Skeletal muscle tissue (tissue), 4 donors: ENCODE measurements around the gene C6orf89. TPM values are rescaled to one million over a fixed set of nuclear protein-coding genes. Genes with fewer than 3 reads are reported as not detected.

Experiments
- H3K27ac ChIP-seq: one replicate; pipeline ENCODE4 v1.7.0; 2013; ENCODE audit warnings: mild to moderate bottlenecking, low read depth, low read length, inconsistent platforms
- H3K27me3 ChIP-seq, 3 donors: one replicate each; pipeline ENCODE4 v1.7.0; 2013; ENCODE audit warnings: low read length in 3 of 3; ENCODE audit not compliant: control insufficient read depth in 3 of 3, insufficient read depth in 3 of 3
- H3K36me3 ChIP-seq, 3 donors: one replicate each; pipeline ENCODE4 v1.7.0; 2013; ENCODE audit warnings: low read length in 3 of 3; ENCODE audit not compliant: control insufficient read depth in 3 of 3, insufficient read depth in 3 of 3
- H3K4me1 ChIP-seq, 3 donors: one replicate each; pipeline ENCODE4 v1.7.0; 2013; ENCODE audit warnings: low read length in 3 of 3, mild to moderate bottlenecking in 3 of 3; ENCODE audit not compliant: control insufficient read depth in 3 of 3, insufficient read depth in 3 of 3
- H3K4me3 ChIP-seq, 3 donors: one replicate each; pipeline ENCODE4 v1.7.0; 2013; ENCODE audit warnings: low read length in 3 of 3
- H3K9ac ChIP-seq, 3 donors: one replicate each; pipeline ENCODE4 v1.7.0; 2013; ENCODE audit warnings: low read length in 3 of 3, mild to moderate bottlenecking in 3 of 3, moderate library complexity in 2 of 3, low read depth in 1 of 3
- H3K9me3 ChIP-seq, 3 donors: one replicate each; pipeline ENCODE4 v1.7.0; 2013; ENCODE audit warnings: low read length in 3 of 3; ENCODE audit not compliant: control insufficient read depth in 3 of 3
- total RNA-seq: library from RNA; depleted of rRNA; stranded (reverse); fragments of >200 nt; gene quantifications from one replicate; pipeline ENCODE4 v1.2.3, GENCODE V29; 2014
- donor health status: Osteomylitis.

The C6orf89 gene
- total RNA-seq, 1 donor from 2014 or later, result 22.4 TPM

DNA sequence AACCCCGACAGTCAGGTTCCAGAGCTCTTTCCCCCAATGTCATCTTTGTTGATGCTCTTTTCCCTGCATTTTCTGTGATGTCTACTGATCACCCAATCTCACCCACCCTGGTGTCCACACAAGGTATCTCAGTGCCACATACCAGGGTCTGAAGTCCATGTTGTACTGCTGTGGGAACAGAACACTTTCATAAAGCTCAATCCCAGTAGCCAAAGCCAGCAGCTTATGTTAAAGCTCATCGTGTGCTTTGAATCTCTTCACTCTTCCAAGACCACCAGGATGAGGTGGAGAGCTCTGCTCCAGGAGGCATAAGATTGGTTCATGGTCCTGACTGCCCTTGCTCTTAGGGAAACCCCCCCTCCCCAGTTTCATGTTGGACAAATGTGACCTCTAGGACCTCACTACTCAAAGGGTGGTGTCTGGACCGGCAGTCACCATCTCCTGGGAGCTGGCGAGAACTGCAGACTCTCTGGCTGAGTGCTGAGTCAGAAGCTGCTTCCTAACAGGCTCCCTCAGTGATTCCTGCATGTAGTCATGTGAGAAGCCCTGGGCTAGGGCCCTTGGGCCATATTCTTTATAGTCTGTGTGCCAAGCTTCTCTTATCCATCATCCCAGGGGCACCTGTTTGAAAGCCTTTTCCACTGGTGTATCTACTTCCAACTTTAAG, 33.1 kb upstream of the C6orf89 start:
- H3K9me3 ChIP-seq, result no peaks in the 10 kb centered on the region
- peaks cover 3 to 6% (median 3%) of the 10 kb centered on the region in 3 donors for H3K36me3 ChIP-seq
- H3K27me3 ChIP-seq, result no peaks in the 10 kb centered on the region
- peak overlapping the region in 1 of 3 donors; percentile 17 for H3K4me3 ChIP-seq
- H3K27ac ChIP-seq, result peak overlapping the region; percentile 61
- no peak overlapping the region for H3K9ac ChIP-seq
- peaks cover 25 to 35% (median 27%) of the 10 kb centered on the region in 3 donors for H3K4me1 ChIP-seq

DNA sequence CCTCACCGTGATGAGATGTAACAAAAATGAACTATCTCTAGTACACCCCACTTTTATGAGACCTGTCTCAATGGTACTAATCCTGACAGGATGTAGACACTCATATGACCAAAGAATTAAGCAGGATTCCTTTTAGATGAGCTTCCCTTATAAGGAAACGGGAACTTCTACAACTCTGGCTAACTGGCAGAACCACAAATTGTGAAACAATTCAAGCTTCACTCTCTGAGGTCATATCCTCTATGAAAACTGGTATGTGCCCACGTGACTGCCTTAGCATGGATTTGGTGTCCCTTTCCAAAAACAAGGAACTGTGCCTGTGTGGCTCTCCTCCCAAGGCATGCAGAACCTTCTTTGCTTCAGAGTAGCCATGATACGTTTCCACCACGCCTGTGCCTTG, 32.4 kb upstream of the C6orf89 start:
- peaks cover 3 to 6% (median 3%) of the 10 kb centered on the region in 3 donors for H3K36me3 ChIP-seq
- H3K4me1 ChIP-seq, result peaks cover 25 to 35% (median 27%) of the 10 kb centered on the region in 3 donors
- H3K9me3 ChIP-seq, result no peaks in the 10 kb centered on the region
- H3K27ac ChIP-seq, result peak overlapping the region; percentile 61
- no peak overlapping the region for H3K4me3 ChIP-seq
- H3K9ac ChIP-seq, result no peak overlapping the region
- no peaks in the 10 kb centered on the region for H3K27me3 ChIP-seq

DNA sequence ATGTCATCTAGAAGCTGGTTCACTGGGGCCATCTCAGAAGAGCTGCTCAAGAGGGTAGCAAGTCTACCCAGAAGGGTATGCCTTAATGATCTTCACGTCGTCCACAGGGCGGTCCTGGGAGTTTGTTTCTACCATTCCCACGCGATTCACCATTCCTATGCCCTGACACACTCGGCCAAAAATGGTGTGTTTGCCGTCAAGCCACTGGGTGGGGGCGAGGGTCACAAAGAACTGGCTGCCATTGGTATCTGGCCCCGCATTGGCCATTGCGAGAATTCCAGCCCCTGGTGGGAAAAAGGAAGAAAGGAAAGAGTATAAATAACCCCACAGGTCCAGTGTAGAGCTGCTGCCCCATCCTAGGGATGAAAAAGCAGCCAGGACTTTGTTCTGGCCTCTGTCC, 30.0 kb upstream of the C6orf89 start:
- peaks cover 3 to 6% (median 3%) of the 10 kb centered on the region in 3 donors for H3K36me3 ChIP-seq
- H3K27ac ChIP-seq, result no peak overlapping the region
- no peak overlapping the region for H3K9ac ChIP-seq
- no peaks in the 10 kb centered on the region for H3K27me3 ChIP-seq
- H3K9me3 ChIP-seq, result no peaks in the 10 kb centered on the region
- peaks cover 25 to 35% (median 27%) of the 10 kb centered on the region in 3 donors for H3K4me1 ChIP-seq
- no peak overlapping the region for H3K4me3 ChIP-seq

DNA sequence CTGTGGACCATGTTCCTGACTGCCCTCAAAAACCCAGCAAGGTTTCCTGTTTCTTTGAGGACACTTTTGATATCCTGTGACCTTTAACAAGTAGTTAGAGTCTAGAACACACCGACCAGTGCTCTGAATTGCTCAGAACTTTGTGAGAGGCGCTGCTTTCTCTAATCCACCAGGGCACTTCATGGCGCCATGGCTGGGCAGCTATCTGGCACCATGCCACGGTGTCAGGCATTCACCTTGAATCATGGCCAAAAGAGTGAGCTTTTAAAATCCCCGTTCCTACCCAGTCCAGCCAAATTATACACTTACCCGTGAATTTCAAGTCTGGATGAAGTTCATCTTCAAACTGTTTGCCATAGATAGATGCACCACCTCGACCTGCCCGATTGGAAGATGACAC, 29.5 kb upstream of the C6orf89 start:
- Histone ChIP-seq H3K27me3 (no peaks in the 10 kb centered on the region), H3K9me3 (no peaks in the 10 kb centered on the region), H3K4me1 (peaks cover 25 to 32% (median 26%) of the 10 kb centered on the region in 3 donors), H3K27ac (no peak overlapping the region), H3K4me3 (no peak overlapping the region), H3K9ac (no peak overlapping the region), H3K36me3 (peaks cover 3 to 6% (median 3%) of the 10 kb centered on the region in 3 donors)

DNA sequence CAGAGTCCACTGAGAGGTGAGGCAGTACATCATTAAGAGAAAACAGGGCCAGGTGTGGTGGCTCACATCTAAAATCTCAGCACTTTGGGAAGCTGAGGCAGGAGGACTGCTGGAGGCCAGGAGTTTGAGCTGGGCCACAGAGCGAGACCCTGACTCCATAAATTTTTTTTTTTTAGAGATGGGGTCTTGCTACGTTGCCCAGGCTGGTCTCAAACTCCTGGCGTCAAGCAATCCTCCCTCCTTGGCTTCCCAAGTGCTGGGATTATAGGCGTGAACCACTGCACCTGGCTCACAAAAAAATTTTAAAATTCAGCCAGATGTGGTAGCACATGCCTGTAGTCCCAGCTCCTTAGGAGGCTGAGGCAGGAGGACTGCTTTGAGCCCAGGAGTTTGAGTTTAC, 28.4 kb upstream of the C6orf89 start:
- Histone ChIP-seq H3K4me1 (peaks cover 17 to 26% (median 20%) of the 10 kb centered on the region in 3 donors), H3K9ac (no peak overlapping the region), H3K27ac (no peak overlapping the region), H3K9me3 (no peaks in the 10 kb centered on the region), H3K4me3 (no peak overlapping the region), H3K27me3 (no peaks in the 10 kb centered on the region), H3K36me3 (peaks cover 3 to 6% (median 4%) of the 10 kb centered on the region in 3 donors)

DNA sequence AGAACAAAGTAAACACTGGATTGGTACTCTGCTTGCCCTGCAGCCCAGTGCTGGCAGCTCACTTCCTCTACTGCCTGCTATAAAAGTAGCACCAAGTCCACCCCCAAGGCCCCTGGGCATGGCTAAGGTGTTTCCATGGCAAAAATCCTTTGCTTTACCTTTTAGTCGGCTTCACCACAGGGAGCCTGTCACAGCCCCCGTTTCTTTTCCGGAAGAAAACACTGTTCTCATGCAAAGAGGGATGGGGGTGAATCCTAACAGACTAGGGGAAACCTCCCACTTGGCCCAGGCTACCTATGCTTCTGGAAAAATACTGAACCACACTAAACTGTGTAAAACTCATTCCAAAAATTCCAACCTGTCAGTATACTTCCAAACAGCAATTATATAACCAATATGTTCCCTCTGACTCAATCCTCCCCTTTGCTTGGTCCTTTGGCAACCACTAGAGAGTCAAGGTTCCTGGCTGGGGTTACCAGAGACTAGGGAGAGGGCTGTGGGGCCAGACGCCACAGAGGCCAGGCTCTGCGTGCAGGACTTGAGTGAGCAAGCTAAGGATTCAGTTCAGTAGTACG, 27.3 kb upstream of the C6orf89 start:
- Histone ChIP-seq H3K27ac (no peak overlapping the region), H3K4me1 (peaks cover 8 to 14% (median 9%) of the 10 kb centered on the region in 3 donors)

DNA sequence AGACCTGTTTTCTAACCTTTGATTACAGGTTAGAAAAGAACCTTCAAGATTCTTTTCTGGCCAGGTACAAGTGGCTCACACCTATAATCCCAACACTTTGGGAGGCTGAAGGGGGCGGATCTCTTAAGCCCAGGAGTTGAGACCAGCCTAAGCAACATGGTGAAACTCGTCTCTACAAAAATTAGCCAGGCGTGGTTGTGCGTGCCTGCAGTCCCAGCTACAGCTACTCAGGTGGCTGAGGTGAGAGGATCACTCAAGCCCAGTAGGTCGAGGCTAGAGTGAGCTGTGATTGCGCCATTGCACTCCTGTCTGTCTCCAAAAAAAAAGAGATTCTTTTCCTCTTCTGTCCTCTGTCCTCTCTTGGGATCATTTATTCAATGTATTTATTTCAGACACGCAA, 25.6 kb upstream of the C6orf89 start:
- Histone ChIP-seq H3K27me3 (no peaks in the 10 kb centered on the region), H3K27ac (no peak overlapping the region), H3K4me3 (no peak overlapping the region), H3K36me3 (peaks cover 5 to 12% (median 8%) of the 10 kb centered on the region in 3 donors), H3K9ac (no peak overlapping the region), H3K9me3 (no peaks in the 10 kb centered on the region), H3K4me1 (peaks cover 0 to 7% (median 3%) of the 10 kb centered on the region in 3 donors)

More for the DNA sequence above, 27.3 kb upstream of the C6orf89 start:
- H3K9ac ChIP-seq, result no peak overlapping the region
- H3K4me3 ChIP-seq, result no peak overlapping the region
- H3K27me3 ChIP-seq, result no peaks in the 10 kb centered on the region
- no peaks in the 10 kb centered on the region for H3K9me3 ChIP-seq
- peaks cover 5 to 12% (median 6%) of the 10 kb centered on the region in 3 donors for H3K36me3 ChIP-seq

DNA sequence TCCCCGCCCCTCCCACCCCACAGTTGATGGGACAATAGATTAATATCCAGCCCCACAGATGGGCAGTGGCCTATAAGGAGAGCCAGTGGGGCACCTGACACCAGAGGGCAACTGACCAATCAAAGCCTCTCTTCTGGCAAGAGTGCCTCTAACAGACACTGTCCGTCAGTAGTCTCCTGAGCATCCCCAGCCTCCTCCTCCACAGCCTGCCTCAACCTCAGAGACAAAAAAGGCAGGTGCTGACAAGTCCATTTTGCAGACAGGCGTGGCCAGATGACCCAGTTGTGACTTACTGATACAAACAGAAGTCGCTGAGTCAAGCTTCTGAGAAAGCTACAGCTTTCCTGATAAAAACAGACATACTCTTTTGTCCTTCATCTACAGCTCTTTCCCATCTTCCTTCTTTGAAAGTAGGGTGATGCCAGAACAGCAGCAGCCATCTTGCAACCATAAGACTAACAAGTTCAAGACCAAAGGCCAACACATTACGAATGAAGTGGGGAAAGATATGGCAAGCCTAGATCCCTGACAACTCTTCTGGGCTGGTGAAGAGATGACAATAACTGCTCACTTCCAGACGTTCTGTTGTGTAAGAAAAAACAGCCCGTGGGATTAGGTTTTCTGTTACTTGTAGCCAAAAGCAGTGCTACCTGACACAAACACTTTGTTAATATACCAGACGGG, 23.4 kb upstream of the C6orf89 start:
- no peak overlapping the region for H3K9ac ChIP-seq
- no peak overlapping the region for H3K27ac ChIP-seq
- peaks cover 0 to 3% (median 0%) of the 10 kb centered on the region in 3 donors for H3K4me1 ChIP-seq

DNA sequence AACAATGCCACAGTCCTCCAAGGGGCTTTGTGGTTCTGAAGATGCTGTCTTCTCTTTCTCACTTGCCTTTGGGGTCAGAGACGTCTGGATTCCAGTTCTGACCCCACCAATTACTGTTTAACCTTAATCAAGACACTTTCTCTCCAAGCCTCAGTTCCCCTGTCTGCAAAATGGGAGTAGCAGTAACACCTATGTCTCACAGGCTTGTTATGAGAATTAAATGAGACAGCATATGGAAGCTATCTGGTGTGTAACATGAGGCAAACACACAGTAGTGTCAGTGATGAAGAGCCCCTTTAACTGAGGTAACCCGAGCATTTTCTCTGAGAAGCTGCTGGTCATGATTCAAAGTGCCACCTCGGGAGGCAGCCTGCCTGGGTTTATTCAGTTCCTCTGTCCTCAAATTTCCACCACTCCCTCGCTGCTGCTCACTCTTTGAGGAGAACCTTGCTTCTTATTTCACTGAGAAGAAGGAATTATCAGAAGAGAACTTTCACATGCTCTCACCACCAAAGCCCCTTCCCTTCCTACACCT, 22.8 kb upstream of the C6orf89 start:
- Histone ChIP-seq H3K9me3 (no peaks in the 10 kb centered on the region), H3K9ac (no peak overlapping the region), H3K27ac (no peak overlapping the region), H3K4me1 (peaks cover 0 to 3% (median 0%) of the 10 kb centered on the region in 3 donors), H3K4me3 (no peak overlapping the region), H3K36me3 (peaks cover 2 to 9% (median 6%) of the 10 kb centered on the region in 3 donors), H3K27me3 (no peaks in the 10 kb centered on the region)

More for the DNA sequence above, 23.4 kb upstream of the C6orf89 start:
- H3K4me3 ChIP-seq, result no peak overlapping the region
- H3K27me3 ChIP-seq, result no peaks in the 10 kb centered on the region
- no peaks in the 10 kb centered on the region for H3K9me3 ChIP-seq
- peaks cover 2 to 9% (median 6%) of the 10 kb centered on the region in 3 donors for H3K36me3 ChIP-seq
